ENCODE data around the gene PMF1.

DNA sequence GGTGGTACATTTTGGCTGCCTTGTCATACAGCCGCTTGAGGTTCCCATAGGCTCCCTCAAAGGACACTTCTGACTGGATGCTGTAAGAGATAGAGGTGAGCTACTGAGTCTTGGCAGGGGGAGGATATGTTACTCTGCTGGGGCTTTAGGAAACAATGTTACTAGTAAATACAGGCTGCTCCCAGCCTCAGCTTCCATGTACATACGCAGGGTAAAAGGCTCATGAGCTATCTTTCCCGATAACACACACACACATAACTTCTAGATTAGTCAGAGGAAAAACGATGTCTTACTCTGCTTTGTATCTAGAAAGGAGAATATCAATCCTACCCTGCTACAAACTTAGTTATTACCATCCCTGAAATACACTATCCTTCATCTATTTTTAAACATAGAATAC, 55.5 kb downstream of the PMF1 start:
- TF ChIP-seq EZH2 (IDR thresholded peaks at IDR 0.05; ENCODE audit: borderline replicate concordance, low read depth, low read length, severe bottlenecking) (no peak), POLR2A (IDR thresholded peaks at IDR 0.05; ENCODE audit: low read depth, low read length) (no peak)
- TF ChIP-seq, protein P1, sequence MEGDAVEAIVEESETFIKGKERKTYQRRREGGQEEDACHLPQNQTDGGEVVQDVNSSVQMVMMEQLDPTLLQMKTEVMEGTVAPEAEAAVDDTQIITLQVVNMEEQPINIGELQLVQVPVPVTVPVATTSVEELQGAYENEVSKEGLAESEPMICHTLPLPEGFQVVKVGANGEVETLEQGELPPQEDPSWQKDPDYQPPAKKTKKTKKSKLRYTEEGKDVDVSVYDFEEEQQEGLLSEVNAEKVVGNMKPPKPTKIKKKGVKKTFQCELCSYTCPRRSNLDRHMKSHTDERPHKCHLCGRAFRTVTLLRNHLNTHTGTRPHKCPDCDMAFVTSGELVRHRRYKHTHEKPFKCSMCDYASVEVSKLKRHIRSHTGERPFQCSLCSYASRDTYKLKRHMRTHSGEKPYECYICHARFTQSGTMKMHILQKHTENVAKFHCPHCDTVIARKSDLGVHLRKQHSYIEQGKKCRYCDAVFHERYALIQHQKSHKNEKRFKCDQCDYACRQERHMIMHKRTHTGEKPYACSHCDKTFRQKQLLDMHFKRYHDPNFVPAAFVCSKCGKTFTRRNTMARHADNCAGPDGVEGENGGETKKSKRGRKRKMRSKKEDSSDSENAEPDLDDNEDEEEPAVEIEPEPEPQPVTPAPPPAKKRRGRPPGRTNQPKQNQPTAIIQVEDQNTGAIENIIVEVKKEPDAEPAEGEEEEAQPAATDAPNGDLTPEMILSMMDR (IDR thresholded peaks at IDR 0.05; ENCODE audit: extremely low read depth in 1 of 2, insufficient read depth in 1 of 2, low read depth in 1 of 2, low read length in 2 of 2), result no peak

Data from endothelial cell of umbilical vein (primary cell).